BE2C (cell line): ENCODE data around the gene WFDC9.

ENCODE experiments used
- DNase-seq: peaks from one replicate; pipeline ENCODE4 v3.0.0-alpha.2; 2020
- H3K27me3 ChIP-seq: fragments of 250-450 bp; sonication (Bioruptor Pico); 2 replicates; pipeline ENCODE4 v1.5.1; 2020; ENCODE audit warnings: mild to moderate bottlenecking
- H3K36me3 ChIP-seq: fragments of 250-450 bp; sonication (Bioruptor Pico); 2 replicates; pipeline ENCODE4 v1.5.1; 2020; ENCODE audit warnings: mild to moderate bottlenecking
- H3K4me1 ChIP-seq: fragments of 250-450 bp; sonication (Bioruptor Pico); 2 replicates; pipeline ENCODE4 v1.5.1; 2020
- H3K4me3 ChIP-seq: 2 replicates; pipeline ENCODE4 v1.5.1; 2011; ENCODE audit warnings: low read depth, low read length
- H3K9me3 ChIP-seq: fragments of 250-450 bp; sonication (Bioruptor Pico); 2 replicates; pipeline ENCODE4 v1.5.1; 2020
- CTCF ChIP-seq: IDR thresholded peaks from 2 replicates; pipeline ENCODE4 v1.5.1; 2012; ENCODE audit warnings: mild to moderate bottlenecking, low read depth, low read length

Gene WFDC9

GRCh38 chr20:45629496-45630100 is 1.5 kb downstream of the WFDC9 start, which contains the start of gene WFDC10A:
WFDC10A (plus strand) TSS chr20:45629739; CDS start chr20:45629814, 75 bp downstream.
- peak; percentile 32 for DNase-seq

GRCh38 chr20:45626540-45626939 is 4.5 kb downstream of the WFDC9 start:
- no peaks in the 10 kb centered on the region for H3K36me3 ChIP-seq
- DNase-seq, result no peak
- H3K27me3 ChIP-seq, result no peaks in the 10 kb centered on the region; the same call in 1 of the 2 replicates
- no peak overlapping the region for H3K4me3 ChIP-seq
- H3K4me1 ChIP-seq, result no peaks in the 10 kb centered on the region
- TF ChIP-seq CTCF, result no peak
- H3K9me3 ChIP-seq, result no peaks in the 10 kb centered on the region

More at GRCh38 chr20:45629496-45630100, 1.5 kb downstream of the WFDC9 start, which contains the start of gene WFDC10A:
- Histone ChIP-seq H3K4me3 (no peak within 1 kb of the TSS), H3K36me3 (no peaks in the 10 kb centered on the region), H3K4me1 (no peaks in the 10 kb centered on the region), H3K27me3 (peaks cover 5% of the 10 kb centered on the region; the same call in 1 of the 2 replicates), H3K9me3 (no peaks in the 10 kb centered on the region)
- peak; percentile 76 for TF ChIP-seq CTCF

- Histone ChIP-seq H3K4me3 (no peak overlapping the region), H3K9me3 (no peaks in the 10 kb centered on the region), H3K27me3 (no peaks in the 10 kb centered on the region; the same call in 1 of the 2 replicates), H3K36me3 (no peaks in the 10 kb centered on the region), H3K4me1 (no peaks in the 10 kb centered on the region)
- TF ChIP-seq CTCF, result no peak
- DNase-seq, result no peak
Observed at GRCh38 chr20:45621593-45621992, 9.5 kb downstream of the WFDC9 start.

GRCh38 chr20:45617591-45617990 is 13.5 kb downstream of the WFDC9 start:
- TF ChIP-seq CTCF, result no peak

GRCh38 chr20:45612314-45612713 is 18.8 kb downstream of the WFDC9 start:
- TF ChIP-seq CTCF, result no peak
- DNase-seq, result no peak
- H3K9me3 ChIP-seq, result no peaks in the 10 kb centered on the region

More at GRCh38 chr20:45617591-45617990, 13.5 kb downstream of the WFDC9 start:
- H3K4me3 ChIP-seq, result no peak overlapping the region
- no peaks in the 10 kb centered on the region for H3K9me3 ChIP-seq
- no peak for DNase-seq
- no peaks in the 10 kb centered on the region for H3K4me1 ChIP-seq
- no peaks in the 10 kb centered on the region for H3K36me3 ChIP-seq
- H3K27me3 ChIP-seq, result peaks cover 3% of the 10 kb centered on the region; the same call in 1 of the 2 replicates

GRCh38 chr20:45611054-45611453 is 20.0 kb downstream of the WFDC9 start:
- Histone ChIP-seq H3K4me3 (no peak overlapping the region), H3K9me3 (no peaks in the 10 kb centered on the region), H3K27me3 (peaks cover 8% of the 10 kb centered on the region; the same call in 1 of the 2 replicates), H3K4me1 (no peaks in the 10 kb centered on the region), H3K36me3 (no peaks in the 10 kb centered on the region)
- TF ChIP-seq CTCF, result no peak
- no peak for DNase-seq

More at GRCh38 chr20:45612314-45612713, 18.8 kb downstream of the WFDC9 start:
- Histone ChIP-seq H3K36me3 (no peaks in the 10 kb centered on the region), H3K4me1 (no peaks in the 10 kb centered on the region), H3K27me3 (peaks cover 8% of the 10 kb centered on the region; the same call in 1 of the 2 replicates), H3K4me3 (no peak overlapping the region)
